Activated B cell treated with CpG ODN at 0.5 μM for 24 hours (primary cell): ENCODE data around the gene KCTD19. TPM values are rescaled to one million over a fixed set of nuclear protein-coding genes. Genes with fewer than 3 reads are reported as not detected.

ENCODE experiments used
- ATAC-seq: fragments of 200-7000 bp; cut with Tn5 transposase; one replicate; pipeline ENCODE4 v1.10.0; 2021; ENCODE audit warnings: low read depth, mild to moderate bottlenecking, moderate library complexity
- CTCF ChIA-PET: fragments of 350-600 bp; sonication (Branson Sonifier 250); formaldehyde crosslinking; loops from one replicate; lab custom pipeline; 2021; ENCODE audit warnings: antibody characterized with exemption; lab: Charles Lee
- POLR2A ChIA-PET: fragments of 350-600 bp; sonication (Branson Sonifier 250); formaldehyde crosslinking; loops from one replicate; lab custom pipeline; 2021; ENCODE audit warnings: antibody characterized with exemption; lab: Charles Lee
- DNase-seq: peaks from one replicate; pipeline ENCODE4 v3.0.0; 2022
- H3K27ac Mint-ChIP-seq: one replicate; pipeline ENCODE4 v1.8.0; 2020; ENCODE audit warnings: mixed read lengths
- H3K27me3 Mint-ChIP-seq: one replicate; pipeline ENCODE4 v1.8.0; 2021; ENCODE audit warnings: mixed read lengths
- H3K36me3 Mint-ChIP-seq: one replicate; pipeline ENCODE4 v1.8.0; 2021; ENCODE audit warnings: low read depth, mixed read lengths
- H3K4me1 Mint-ChIP-seq: one replicate; pipeline ENCODE4 v1.8.0; 2021; ENCODE audit warnings: mixed read lengths
- H3K4me3 Mint-ChIP-seq: one replicate; pipeline ENCODE4 v1.8.0; 2020; ENCODE audit warnings: mild to moderate bottlenecking, mixed read lengths
- H3K9me3 Mint-ChIP-seq: one replicate; pipeline ENCODE4 v1.8.0; 2020; ENCODE audit warnings: mixed read lengths
- CTCF ChIP-seq: fragments of 200-600 bp; IDR thresholded peaks from one replicate; pipeline ENCODE4 v1.8.0; 2022; ENCODE audit warnings: antibody characterized with exemption, mild to moderate bottlenecking
- intact Hi-C: fragments of 100-400 bp; cut with micrococcal nuclease; formaldehyde crosslinking; loops from one replicate; pipeline ENCODE4 v1.15.1; 2024
- total RNA-seq: library from RNA; stranded (reverse); gene quantifications from 2 replicates; pipeline ENCODE4 v1.2.3, GENCODE V29; 2022

KCTD19 gene
- total RNA-seq, 1 donor from 2014 or later, result not detected

GRCh38 chr16:67245674-67246080 lies 80.9 kb downstream of the KCTD19 start:
- H3K4me3 Mint-ChIP-seq, result peak overlapping the region; percentile 85
- ChIA-PET POLR2A (interaction anchor here (0.6 to 7.7 kb wide), 6 partner anchors 12 to 791 kb away, joined by 3 to 120 read pairs (median 5); partner anchors contain the start of genes FBXL8, TMEM208 and TRADD), CTCF (interaction anchor here (0.6 to 3.1 kb wide), 6 partner anchors 15 to 882 kb away, joined by 3 to 12 read pairs (median 3); partner anchors contain the start of genes ATP6V0D1 and TMEM208)
- intact Hi-C loops, result loop anchor here (2.0 to 10.0 kb wide), 7 partner anchors 33 to 839 kb away; partner anchors contain the start of genes ACD, CBFB, CENPT and E2F4
- no peaks in the 10 kb centered on the region for H3K9me3 Mint-ChIP-seq
- H3K27ac Mint-ChIP-seq, result peak overlapping the region; percentile 12
- peaks cover 2% of the 10 kb centered on the region for H3K27me3 Mint-ChIP-seq
- H3K4me1 Mint-ChIP-seq, result peaks cover 50% of the 10 kb centered on the region
- TF ChIP-seq CTCF, result no peak
- no peak for DNase-seq
- ATAC-seq, result no peak
- H3K36me3 Mint-ChIP-seq, result peaks cover 1% of the 10 kb centered on the region

GRCh38 chr16:67245186-67245585 lies 81.4 kb downstream of the KCTD19 start:
- Mint-ChIP-seq H3K27ac (peak overlapping the region; percentile 92), H3K4me1 (peaks cover 49% of the 10 kb centered on the region), H3K9me3 (no peaks in the 10 kb centered on the region), H3K4me3 (peak overlapping the region; percentile 82), H3K36me3 (peaks cover 1% of the 10 kb centered on the region), H3K27me3 (peaks cover 2% of the 10 kb centered on the region)
- no peak for TF ChIP-seq CTCF
- no peak for ATAC-seq
- ChIA-PET POLR2A (interaction anchor here (0.6 to 7.7 kb wide), 6 partner anchors 12 to 791 kb away, joined by 3 to 120 read pairs (median 6); partner anchors contain the start of genes FBXL8, TMEM208 and TRADD), CTCF (interaction anchor here (0.6 to 3.1 kb wide), 5 partner anchors 18 to 882 kb away, joined by 3 to 12 read pairs (median 3); partner anchors contain the start of gene TMEM208)
- intact Hi-C loops, result loop anchor here (2.0 to 10.0 kb wide), 5 partner anchors 34 to 602 kb away; partner anchors contain the start of genes ACD, CENPT, E2F4 and NUTF2
- DNase-seq, result no peak

GRCh38 chr16:67244387-67245185 lies 82.0 kb downstream of the KCTD19 start:
- ATAC-seq (peak; percentile 73), DNase-seq (peak; percentile 69)
- H3K36me3 Mint-ChIP-seq, result peaks cover 1% of the 10 kb centered on the region
- H3K27ac Mint-ChIP-seq, result peak overlapping the region; percentile 92
- peak overlapping the region; percentile 82 for H3K4me3 Mint-ChIP-seq
- ChIA-PET CTCF (interaction anchor here (0.6 to 1.3 kb wide), 6 partner anchors 12 to 291 kb away, joined by 3 to 9 read pairs (median 3); partner anchors contain the start of gene TMEM208), POLR2A (interaction anchor here (0.6 to 7.7 kb wide), 20 partner anchors 9 to 792 kb away, joined by 3 to 120 read pairs (median 4); partner anchors contain the start of genes ATP6V0D1, E2F4, ELMO3 and FBXL8)
- intact Hi-C loops, result loop anchor here (1.0 to 10.0 kb wide), 7 partner anchors 17 to 602 kb away; partner anchors contain the start of genes ACD, CENPT, E2F4 and FBXL8
- no peaks in the 10 kb centered on the region for H3K9me3 Mint-ChIP-seq
- H3K27me3 Mint-ChIP-seq, result peaks cover 1% of the 10 kb centered on the region
- H3K4me1 Mint-ChIP-seq, result peaks cover 44% of the 10 kb centered on the region
- TF ChIP-seq CTCF, result no peak

GRCh38 chr16:67243481-67243880 lies 83.1 kb downstream of the KCTD19 start:
- no peaks in the 10 kb centered on the region for H3K9me3 Mint-ChIP-seq
- peaks cover 38% of the 10 kb centered on the region for H3K4me1 Mint-ChIP-seq
- ATAC-seq, result no peak
- H3K36me3 Mint-ChIP-seq, result peaks cover 8% of the 10 kb centered on the region
- ChIA-PET POLR2A (interaction anchor here (0.9 to 7.7 kb wide), 6 partner anchors 12 to 245 kb away, joined by 3 to 120 read pairs (median 6); partner anchors contain the start of genes ELMO3, PLEKHG4 and TMEM208), CTCF (interaction anchor here (0.9 to 1.3 kb wide), 2 partner anchors 16 to 18 kb away, joined by 3 to 9 read pairs; partner anchors contain the start of gene TMEM208)
- DNase-seq, result no peak
- TF ChIP-seq CTCF, result no peak
- intact Hi-C loops, result loop anchor here (10.0 kb wide), 1 partner anchor 561 kb away; the partner anchor contains the start of genes RANBP10 and TSNAXIP1
- peak overlapping the region; percentile 92 for H3K27ac Mint-ChIP-seq
- H3K27me3 Mint-ChIP-seq, result no peaks in the 10 kb centered on the region
- H3K4me3 Mint-ChIP-seq, result no peak overlapping the region
